ENCODE measurements around the gene LENG9.
"Not testable (repeated sequence)": the region's sequence is repeated elsewhere in the genome, so short reads cannot be mapped to it uniquely, and the experiment has no call there.

Gene LENG9

DNA sequence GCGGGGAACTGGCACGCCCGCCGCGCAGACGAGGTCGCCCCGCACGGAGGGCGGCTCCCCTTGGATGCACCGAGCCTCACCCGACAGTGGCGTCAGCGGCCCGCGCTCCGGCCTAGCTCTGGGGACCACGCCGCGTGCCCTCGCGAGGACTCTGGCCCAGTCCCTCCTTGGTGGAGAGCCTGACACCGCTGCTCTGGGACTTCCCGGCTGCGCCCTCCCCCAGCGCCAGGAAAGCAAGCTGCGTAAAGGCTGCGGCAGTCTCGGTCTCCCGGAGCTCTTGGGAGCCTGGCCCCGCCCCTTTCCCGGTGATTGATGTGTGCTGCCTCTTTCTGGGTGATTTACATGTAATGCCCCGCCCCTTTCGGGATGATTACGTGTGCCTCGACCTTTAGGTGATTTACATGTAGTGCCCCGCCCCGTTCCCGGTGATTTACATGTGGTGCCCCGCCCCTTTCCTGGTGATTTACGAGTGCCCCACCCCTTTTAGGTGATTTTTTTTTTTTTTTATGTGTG is at the start of gene LENG9:
Gene LENG9, minus strand, starts transcription at position 248 of the 513 bp plus-strand sequence. CDS start 252 bp downstream, outside the sequence.
- peak; percentile 100 for DNase-seq

DNA sequence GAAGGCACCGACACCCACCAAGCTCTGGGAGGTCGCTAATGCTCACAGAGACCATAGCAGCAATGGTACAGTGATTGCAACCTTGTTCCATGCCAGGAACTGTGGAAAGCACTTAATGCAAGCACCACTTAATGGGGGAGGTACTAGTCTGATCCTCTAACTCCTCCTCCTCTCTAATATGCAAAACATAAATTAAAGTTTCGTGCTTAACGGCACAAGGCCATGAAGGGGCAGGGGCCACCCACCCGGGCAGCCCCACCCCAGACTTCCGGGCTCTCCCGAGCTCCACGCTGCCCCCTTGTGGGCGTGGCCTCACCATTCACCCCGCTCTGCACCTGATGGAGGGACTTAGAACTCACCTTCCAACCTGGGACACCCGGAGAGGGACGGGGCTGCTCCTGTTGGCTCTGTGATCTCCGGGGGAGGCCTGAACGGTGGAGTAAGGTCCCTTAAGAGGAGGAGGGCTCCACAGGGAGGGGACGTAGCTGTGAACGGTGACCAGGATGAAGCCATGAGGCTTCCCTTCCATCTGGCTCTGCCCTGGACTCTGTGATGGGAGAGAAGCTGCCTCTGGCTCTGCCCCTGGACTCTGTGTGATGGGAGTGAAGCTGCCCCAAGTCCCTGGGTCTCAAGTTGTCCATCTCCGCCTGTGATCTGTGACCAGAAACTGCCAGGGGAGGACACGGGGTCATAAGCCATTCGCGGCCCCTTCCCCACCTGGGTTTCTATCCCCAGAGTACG is 45.8 kb upstream of the LENG9 start:
- DNase-seq, result not testable (repeated sequence)

DNA sequence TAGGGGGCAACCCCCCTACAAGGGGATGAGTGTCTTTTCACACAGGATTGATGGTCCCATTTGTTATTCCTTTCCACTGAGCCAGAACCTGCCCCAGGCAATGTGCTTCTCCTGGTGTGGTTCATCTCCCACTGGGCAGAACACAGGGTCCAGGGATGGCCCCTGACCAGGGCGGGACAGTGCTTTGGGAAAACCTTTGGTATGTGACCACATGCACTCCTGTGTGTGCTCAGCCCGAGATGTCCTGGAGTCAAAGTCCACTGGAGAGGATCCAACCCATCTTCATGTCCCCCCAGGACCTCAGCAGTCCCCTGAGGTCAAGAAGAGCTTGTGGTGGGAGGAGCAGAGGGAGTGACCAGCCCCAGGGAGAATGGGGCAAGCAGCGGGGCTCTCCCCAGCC is 44.9 kb upstream of the LENG9 start:
- not testable (repeated sequence) for DNase-seq

DNA sequence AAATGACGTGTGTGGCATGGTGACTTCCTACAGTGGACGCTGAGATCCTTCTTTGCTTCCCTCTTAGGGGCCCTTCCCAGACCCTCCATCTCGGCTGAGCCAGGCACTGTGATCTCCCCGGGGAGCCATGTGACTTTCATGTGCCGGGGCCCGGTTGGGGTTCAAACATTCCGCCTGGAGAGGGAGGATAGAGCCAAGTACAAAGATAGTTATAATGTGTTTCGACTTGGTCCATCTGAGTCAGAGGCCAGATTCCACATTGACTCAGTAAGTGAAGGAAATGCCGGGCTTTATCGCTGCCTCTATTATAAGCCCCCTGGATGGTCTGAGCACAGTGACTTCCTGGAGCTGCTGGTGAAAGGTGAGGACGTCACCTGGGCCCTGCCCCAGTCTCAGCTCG is 44.2 kb upstream of the LENG9 start:
- no peak for DNase-seq

DNA sequence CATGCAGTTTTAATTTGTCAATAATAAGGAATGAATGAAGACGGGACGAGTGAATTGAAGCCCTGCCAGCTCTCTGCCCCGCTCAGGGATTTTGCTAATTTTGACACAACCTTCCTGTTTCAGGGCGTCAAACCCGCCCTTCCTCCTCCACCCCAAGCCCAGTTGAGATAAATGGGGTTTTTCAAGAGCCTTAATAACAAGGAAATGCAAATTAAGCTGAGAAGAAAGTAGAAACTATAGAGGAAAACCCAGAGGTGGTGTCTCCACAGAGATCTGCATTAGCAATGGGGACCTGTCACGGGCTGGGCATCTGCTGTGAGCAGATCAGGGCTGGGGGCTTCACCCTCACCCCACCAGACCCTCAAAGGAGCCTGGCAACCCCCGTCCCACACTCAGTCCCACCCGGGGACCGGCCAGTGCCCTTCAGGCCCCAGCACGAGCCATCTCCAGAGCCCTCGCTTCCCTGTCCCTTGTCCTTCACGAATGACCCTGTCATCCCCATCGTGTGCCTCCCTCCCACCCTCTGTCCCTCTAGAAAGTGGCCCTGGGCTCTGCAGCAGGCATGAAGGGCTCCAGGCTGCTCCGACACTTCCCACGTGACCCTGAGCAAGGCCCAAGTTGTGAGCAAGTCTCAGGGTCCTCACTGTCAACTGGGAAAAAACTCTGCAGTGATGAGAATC is 43.6 kb upstream of the LENG9 start:
- DNase-seq, result not testable (repeated sequence)

GRCh38 chr19:54506079-54506478 is 42.5 kb upstream of the LENG9 start:
- no peak for DNase-seq

DNA sequence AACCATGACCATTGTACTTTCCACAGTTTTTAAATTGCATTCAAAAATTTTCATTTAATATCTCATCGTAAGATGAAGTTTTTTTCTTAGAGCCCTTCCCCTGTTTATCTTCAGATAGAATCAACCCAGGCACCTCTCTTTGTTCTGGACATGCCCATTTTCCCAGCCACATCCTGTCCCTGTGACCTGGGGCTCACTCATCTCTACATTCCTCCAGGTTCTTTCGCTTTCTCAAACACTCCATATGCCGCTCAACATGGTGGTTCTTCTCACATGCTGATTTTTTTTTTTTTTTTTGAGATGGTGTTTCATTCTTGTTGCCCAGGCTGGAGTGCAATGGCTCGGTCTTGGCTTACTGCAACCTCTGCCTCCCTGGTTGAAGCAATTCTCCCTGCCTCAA is 42.0 kb upstream of the LENG9 start:
- DNase-seq, result not testable (repeated sequence)

DNA sequence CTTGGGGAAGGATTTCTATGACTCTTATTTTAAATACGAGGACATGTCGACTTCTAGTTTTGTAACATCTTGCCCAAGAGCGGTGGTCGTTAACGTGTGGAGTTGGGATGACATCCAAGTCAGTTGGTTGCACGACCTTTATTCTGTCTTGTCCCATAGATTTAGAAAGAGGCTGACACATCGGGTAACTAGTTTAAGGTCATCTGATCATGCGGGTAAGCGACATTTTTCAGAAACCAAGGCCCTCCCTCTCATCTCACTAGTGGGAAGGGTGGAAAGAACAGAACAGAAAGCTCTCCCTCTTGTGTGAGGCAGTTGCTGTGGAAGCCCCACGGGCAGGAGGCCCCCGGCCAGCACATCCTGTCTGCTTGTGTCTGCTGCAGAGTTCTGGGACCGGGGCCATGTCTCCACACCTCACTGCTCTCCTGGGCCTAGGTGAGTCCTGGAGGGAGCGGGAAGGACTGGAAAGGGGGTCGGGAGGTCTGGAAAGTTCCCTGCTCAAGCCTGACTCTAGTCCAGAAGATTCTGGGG is 39.0 kb upstream of the LENG9 start, which contains the start of gene LAIR2:
Gene LAIR2, plus strand, starts transcription at position 314 of the 531 bp plus-strand sequence. Its CDS starts 88 bp downstream, at position 402.
- DNase-seq, result no peak

DNA sequence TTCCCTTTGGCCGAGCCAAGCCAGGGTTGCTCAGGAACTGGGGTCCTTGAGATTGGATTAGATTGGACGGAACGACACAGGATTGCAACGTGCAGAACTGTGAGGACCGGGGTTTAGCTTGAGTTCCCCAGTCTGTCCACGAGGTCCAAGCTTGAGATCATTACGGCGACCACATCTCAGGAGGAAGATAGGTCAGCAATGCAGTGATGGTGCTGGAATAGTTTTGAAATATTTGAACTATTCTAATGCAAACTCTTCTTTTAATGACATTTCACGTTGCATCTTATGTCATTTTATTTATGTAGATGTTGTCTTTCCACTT is 34.8 kb upstream of the LENG9 start:
- not testable (repeated sequence) for DNase-seq

DNA sequence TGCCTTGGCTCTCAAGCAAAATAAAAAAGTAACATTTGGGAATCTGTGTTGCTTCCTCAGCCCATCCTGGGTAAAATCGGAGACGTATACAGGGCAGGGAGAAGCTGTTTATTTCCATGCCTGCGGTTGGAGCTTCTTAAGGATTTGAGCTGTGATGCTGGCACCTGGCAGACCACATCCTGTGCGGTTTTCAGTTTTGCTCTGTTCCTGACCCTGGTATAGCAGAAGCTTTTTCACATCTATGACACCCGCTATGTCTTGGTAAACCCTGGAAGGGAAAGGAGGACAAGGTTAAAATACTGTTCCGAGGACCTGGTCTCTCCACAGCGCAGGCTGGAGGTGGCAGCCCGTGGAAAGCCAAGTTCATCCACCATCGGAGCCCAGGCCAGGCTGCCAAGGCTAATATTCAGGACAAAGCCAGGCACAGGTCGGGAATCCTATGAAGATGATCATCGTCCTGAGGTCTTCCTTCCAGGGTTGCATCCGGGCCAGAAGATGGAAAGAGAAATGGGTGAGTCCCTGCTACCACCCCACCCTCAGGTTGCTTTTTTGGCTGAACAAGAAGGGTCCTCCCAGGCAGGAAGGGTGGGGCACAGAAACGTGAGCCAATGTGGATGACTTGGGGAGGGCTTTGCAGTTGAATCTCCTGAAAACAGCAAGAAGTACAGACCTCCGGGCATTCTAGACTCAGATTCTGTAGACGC is 34.3 kb upstream of the LENG9 start:
- DNase-seq, result not testable (repeated sequence)

- not testable (repeated sequence) for DNase-seq
These were observed 31.7 kb upstream of the LENG9 start for GRCh38 chr19:54495284-54495683.

GRCh38 chr19:54493967-54494585 is 30.5 kb upstream of the LENG9 start:
- DNase-seq, result no peak

GRCh38 chr19:54493056-54493455 is 29.5 kb upstream of the LENG9 start:
- not testable (repeated sequence) for DNase-seq

DNA sequence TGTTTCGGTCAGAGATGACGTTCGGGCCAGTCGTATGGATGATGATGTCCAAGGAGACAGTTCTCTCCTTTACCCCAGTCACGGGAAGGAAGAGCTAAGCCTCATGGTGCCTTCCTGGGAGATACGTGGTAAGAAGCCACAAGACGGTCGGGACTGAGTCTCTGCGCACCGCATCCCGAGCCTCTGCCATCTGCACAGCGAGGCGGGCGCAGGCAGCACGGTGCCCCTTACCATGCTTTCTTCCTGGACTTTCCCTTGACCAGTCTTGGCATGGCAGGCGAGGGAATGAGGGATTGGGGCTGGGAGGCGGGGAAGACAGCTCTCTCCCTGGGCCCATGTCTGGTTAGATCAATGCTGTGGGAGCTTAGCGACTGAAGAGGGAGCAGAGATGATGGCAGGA is 29.0 kb upstream of the LENG9 start:
- no peak for DNase-seq

GRCh38 chr19:54489766-54490165 is 26.2 kb upstream of the LENG9 start:
- DNase-seq, result no peak

DNA sequence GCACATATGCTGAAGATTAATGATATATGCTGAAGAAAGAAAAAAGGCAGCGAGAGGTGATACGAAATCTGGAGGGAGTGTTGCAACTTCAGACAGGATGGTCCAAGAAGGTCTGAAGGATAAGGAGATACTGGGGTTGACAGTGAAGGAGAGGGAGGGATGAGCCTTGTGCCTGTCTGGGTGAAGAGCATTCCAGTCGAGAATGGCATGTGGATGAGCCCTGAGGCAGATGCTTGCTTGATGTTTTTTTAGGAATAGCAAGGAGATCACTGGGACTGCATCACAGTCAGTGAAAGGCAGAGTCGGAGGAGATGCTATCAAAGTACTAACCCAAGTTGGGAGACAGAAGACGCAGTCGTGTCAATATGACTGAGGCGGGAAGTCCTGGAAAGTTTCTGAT is 25.8 kb upstream of the LENG9 start:
- DNase-seq, result no peak

- DNase-seq, result no peak
These were observed 22.3 kb upstream of the LENG9 start for GRCh38 chr19:54485851-54486250.

GRCh38 chr19:54484451-54484850 is 20.9 kb upstream of the LENG9 start:
- DNase-seq, result no peak

- peak; percentile 69 for DNase-seq
These were observed 19.3 kb upstream of the LENG9 start for GRCh38 chr19:54482889-54483288.

DNA sequence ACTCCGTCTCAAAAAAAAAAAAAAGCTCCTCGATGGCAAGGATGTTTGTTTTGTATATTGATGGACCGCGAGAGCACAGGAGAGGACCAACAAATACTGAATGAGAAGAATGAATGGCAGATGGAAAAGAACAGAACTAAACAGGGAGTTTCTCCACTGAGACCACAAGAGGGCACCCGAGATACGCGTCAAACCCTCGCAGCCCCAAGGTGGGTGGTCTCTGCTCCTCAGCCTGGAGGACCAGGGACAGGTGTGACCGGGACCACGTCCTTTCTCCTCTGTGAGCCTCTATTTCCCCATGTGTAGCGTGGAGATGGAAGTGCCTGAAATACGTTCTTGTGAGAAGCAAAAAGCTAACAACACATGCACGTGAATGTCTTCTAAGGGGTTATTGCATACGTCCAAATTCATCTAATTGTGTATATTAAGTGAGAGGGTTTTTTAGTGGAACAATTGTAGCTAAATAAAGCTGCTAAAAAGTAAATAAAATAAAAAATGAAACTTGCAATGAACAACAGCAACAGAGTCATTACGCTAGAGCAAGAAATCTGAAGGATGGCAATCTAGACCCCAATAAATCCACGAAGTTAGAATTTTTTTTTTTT is 17.9 kb upstream of the LENG9 start:
- DNase-seq, result peak; percentile 73

DNA sequence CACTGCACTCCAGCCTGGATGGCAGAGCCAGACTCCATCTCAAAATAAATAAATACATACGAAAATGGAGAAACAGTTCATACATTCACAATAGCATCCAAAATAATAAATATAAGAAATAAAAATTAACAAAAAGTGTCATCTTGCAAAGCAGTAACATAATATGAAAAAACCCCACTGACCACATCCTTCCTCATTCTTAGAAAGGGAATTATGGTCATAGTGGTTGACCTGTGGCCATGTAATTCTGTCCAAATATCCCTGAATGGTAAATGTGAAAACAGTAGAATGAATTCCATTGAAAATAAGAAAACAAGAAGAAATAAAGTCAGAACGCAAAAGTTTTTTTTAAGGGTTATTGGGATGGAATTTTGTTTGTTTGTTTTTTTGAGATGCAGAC is 16.5 kb upstream of the LENG9 start:
- peak; percentile 71 for DNase-seq

DNA sequence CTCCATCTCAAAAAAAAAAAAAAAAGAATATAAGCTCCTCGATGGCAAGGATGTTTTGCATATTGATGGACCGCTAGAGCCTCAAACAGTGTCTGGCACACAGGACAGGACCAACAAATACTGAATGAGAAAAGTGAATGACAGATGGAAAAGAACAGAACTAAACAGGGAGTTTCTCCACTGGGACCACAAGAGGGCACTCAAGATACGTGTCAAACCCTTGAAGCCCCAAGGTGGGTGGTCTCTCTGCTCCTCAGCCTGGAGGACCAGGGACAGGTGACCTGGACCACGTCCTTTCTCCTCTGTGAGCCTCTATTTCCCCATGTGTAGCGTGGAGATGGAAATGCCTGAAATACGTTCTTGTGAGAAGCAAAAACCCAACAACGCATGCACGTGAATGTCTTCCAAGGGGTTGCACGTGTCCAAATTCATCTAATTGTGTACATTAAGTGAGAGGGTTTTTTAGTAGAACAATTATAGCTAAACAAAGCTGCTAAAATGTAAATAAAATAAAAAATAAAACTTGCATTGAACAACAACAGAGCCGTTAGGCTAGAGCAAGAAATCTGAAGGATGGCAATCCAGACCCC is 15.2 kb upstream of the LENG9 start:
- peak; percentile 71 for DNase-seq
